Keratinocyte (primary cell): Measurements from ENCODE around the gene MAD1L1. TPM values are rescaled to one million over a fixed set of nuclear protein-coding genes. Genes with fewer than 3 reads are reported as not detected.
"Not testable (repeated sequence)": the region's sequence is repeated elsewhere in the genome, so short reads cannot be mapped to it uniquely, and the experiment has no call there.

ENCODE experiments used
- DNase-seq: peaks from one replicate; pipeline ENCODE4 v3.0.0-alpha.2; 2011; ENCODE audit warnings: low read depth, missing footprints, low spot score
- FAIRE-seq: peaks from 2 replicates; lab custom pipeline; 2011; peaks lifted over from hg19 to GRCh38; lab: Jason Lieb, UNC
- H2AFZ ChIP-seq: 2 replicates; pipeline ENCODE4 v1.6.0; 2012; ENCODE audit warnings: low read length, control low read depth, inconsistent platforms; ENCODE audit not compliant: control insufficient read depth
- H3K27ac ChIP-seq: 2 replicates; pipeline ENCODE4 v1.5.1; 2011; ENCODE audit warnings: low read length; ENCODE audit not compliant: control insufficient read depth, insufficient read depth
- H3K27me3 ChIP-seq: 3 replicates; pipeline ENCODE4 v1.6.0; 2011; ENCODE audit warnings: low read length; ENCODE audit not compliant: control insufficient read depth, insufficient read depth; ENCODE audit errors: extremely low read depth
- H3K36me3 ChIP-seq, 2 experiments: 2 replicates in 1 of 2; 3 replicates in 1 of 2; pipeline ENCODE4 v1.5.1; 2011; ENCODE audit warnings: low read length in 2 of 2, mild to moderate bottlenecking in 1 of 2; ENCODE audit not compliant: control insufficient read depth in 2 of 2, insufficient read depth in 2 of 2; ENCODE audit errors: extremely low read depth in 1 of 2
- H3K4me1 ChIP-seq: 3 replicates; pipeline ENCODE4 v1.5.1; 2011; ENCODE audit warnings: low read length; ENCODE audit not compliant: control insufficient read depth, insufficient read depth; ENCODE audit errors: extremely low read depth
- H3K4me2 ChIP-seq: 3 replicates; pipeline ENCODE4 v1.6.0; 2011; ENCODE audit warnings: low read depth, low read length; ENCODE audit not compliant: control insufficient read depth, insufficient read depth; ENCODE audit errors: extremely low read depth
- H3K4me3 ChIP-seq, 3 experiments: fragments of 200-600 bp in 1 of 3; sonication (generic) in 1 of 3; 2 replicates in 2 of 3; 3 replicates in 1 of 3; pipeline ENCODE4 v1.5.1; 2011 to 2016; ENCODE audit warnings: low read length in 3 of 3, mild to moderate bottlenecking in 3 of 3, control low read depth in 2 of 3, inconsistent platforms in 1 of 3, low read depth in 1 of 3, mixed read lengths in 1 of 3, mixed run types in 1 of 3, moderate library complexity in 1 of 3; ENCODE audit not compliant: control insufficient read depth in 2 of 3, insufficient read depth in 2 of 3; ENCODE audit errors: extremely low read depth in 1 of 3
- H3K79me2 ChIP-seq: 2 replicates; pipeline ENCODE4 v1.6.0; 2012; ENCODE audit warnings: low read length; ENCODE audit not compliant: control insufficient read depth, insufficient read depth
- H3K9ac ChIP-seq: 3 replicates; pipeline ENCODE4 v1.6.0; 2011; ENCODE audit warnings: low read length; ENCODE audit not compliant: control insufficient read depth, insufficient read depth; ENCODE audit errors: extremely low read depth
- H3K9me1 ChIP-seq: 3 replicates; pipeline ENCODE4 v1.6.0; 2011; ENCODE audit warnings: low read length; ENCODE audit not compliant: control insufficient read depth, insufficient read depth; ENCODE audit errors: extremely low read depth
- H3K9me3 ChIP-seq: 2 replicates; pipeline ENCODE4 v1.5.1; 2012; ENCODE audit warnings: low read depth, low read length; ENCODE audit not compliant: control insufficient read depth
- H4K20me1 ChIP-seq: 3 replicates; pipeline ENCODE4 v1.6.0; 2011; ENCODE audit warnings: low read length; ENCODE audit not compliant: control insufficient read depth, insufficient read depth; ENCODE audit errors: extremely low read depth
- CTCF ChIP-seq, 3 experiments: IDR thresholded peaks in 1 of 3; conservative IDR thresholded peaks in 1 of 3; optimal IDR thresholded peaks in 1 of 3; 2 replicates in 2 of 3; 3 replicates in 1 of 3; pipeline versions ENCODE3 to v1.5.1; 2011; ENCODE audit warnings: low read length in 3 of 3, mild to moderate bottlenecking in 3 of 3, moderate library complexity in 2 of 3, control low read depth in 1 of 3, inconsistent platforms in 1 of 3; ENCODE audit not compliant: insufficient read depth in 2 of 3; ENCODE audit errors: extremely low read depth in 1 of 3
- EZH2 ChIP-seq: IDR thresholded peaks from one replicate; pipeline ENCODE4 v1.6.1; 2012; ENCODE audit warnings: inconsistent platforms, mild to moderate bottlenecking, low read length, moderate library complexity
- dilution Hi-C: fragments of 300-500 bp; cut with MboI; formaldehyde crosslinking; loops from one replicate; pipeline ENCODE4 v1.7.0; 2020; ENCODE audit warnings: low sequenced_read_pairs; ENCODE audit not compliant: extremely low pct_ligation_motif_present
- polyA plus RNA-seq, 5 experiments: library from polyadenylated mRNA; depleted of rRNA in 3 of 5; stranded (reverse) in 3 of 5; stranded (forward) in 1 of 5; unstranded in 1 of 5; fragments of >200 nt; gene quantifications; 1 replicate in 1 of 5; 2 replicates in 3 of 5; 3 replicates in 1 of 5; pipeline versions ENCODE4 v1.2.1 to v1.2.3, GENCODE V29; 2011 to 2012; ENCODE audit warnings: missing spikeins in 2 of 5, low read depth in 1 of 5, low replicate concordance in 1 of 5

The MAD1L1 gene
- polyA plus RNA-seq, 1 donor (not counting 4 experiments of a cell fraction or from before 2014, with no cell fraction given): 18.0 TPM

GRCh38 chr7:1840744-1841143, 392.0 kb downstream of the MAD1L1 start:
- H3K4me1 ChIP-seq, dilution Hi-C loops, H3K36me3 ChIP-seq, H3K27me3 ChIP-seq, H3K79me2 ChIP-seq, H3K4me2 ChIP-seq, H3K4me3 ChIP-seq, DNase-seq, H3K9me1 ChIP-seq, FAIRE-seq, H3K27ac ChIP-seq, H3K9ac ChIP-seq, H4K20me1 ChIP-seq, H3K9me3 ChIP-seq, H2AFZ ChIP-seq: not testable (repeated sequence)

GRCh38 chr7:1839701-1840100, 393.0 kb downstream of the MAD1L1 start:
- dilution Hi-C loops: no loop called here
- no peak overlapping the region for H3K9ac ChIP-seq
- no peak overlapping the region for H3K4me3 ChIP-seq
- no peaks in the 10 kb centered on the region for H4K20me1 ChIP-seq
- DNase-seq: no peak
- no peak for FAIRE-seq
- H2AFZ ChIP-seq: no peak overlapping the region
- no peak overlapping the region for H3K4me2 ChIP-seq
- no peaks in the 10 kb centered on the region for H3K9me1 ChIP-seq
- TF ChIP-seq CTCF (optimal IDR thresholded peaks at IDR 0.05 in 1 of 3, IDR thresholded peaks at IDR 0.05 in 1 of 3, conservative IDR thresholded peaks at IDR 0.05 in 1 of 3; ENCODE audit: extremely low read depth in 1 of 3, insufficient read depth in 2 of 3, low read length in 3 of 3): no peak
- no peak for TF ChIP-seq EZH2
- H3K9me3 ChIP-seq: no peaks in the 10 kb centered on the region
- H3K4me1 ChIP-seq: no peaks in the 10 kb centered on the region
- H3K27me3 ChIP-seq: no peaks in the 10 kb centered on the region
- H3K79me2 ChIP-seq: no peaks in the 10 kb centered on the region
- H3K36me3 ChIP-seq: peaks cover 0 to 2% of the 10 kb centered on the region in 2 experiments
- no peak overlapping the region for H3K27ac ChIP-seq

- H3K27ac ChIP-seq, H2AFZ ChIP-seq, H3K4me3 ChIP-seq, H4K20me1 ChIP-seq, H3K4me1 ChIP-seq, FAIRE-seq, H3K27me3 ChIP-seq, DNase-seq, H3K79me2 ChIP-seq, H3K9ac ChIP-seq, H3K9me1 ChIP-seq, H3K36me3 ChIP-seq, dilution Hi-C loops, H3K9me3 ChIP-seq, H3K4me2 ChIP-seq: not testable (repeated sequence)
These were observed 393.7 kb downstream of the MAD1L1 start for GRCh38 chr7:1838911-1839531.

GRCh38 chr7:1838544-1838872, 394.2 kb downstream of the MAD1L1 start:
- H3K9ac ChIP-seq, H3K4me2 ChIP-seq, H3K4me1 ChIP-seq, H3K27me3 ChIP-seq, H3K9me3 ChIP-seq, H3K9me1 ChIP-seq, FAIRE-seq, dilution Hi-C loops, H4K20me1 ChIP-seq, H3K36me3 ChIP-seq, H3K4me3 ChIP-seq, H3K27ac ChIP-seq, H3K79me2 ChIP-seq, DNase-seq, H2AFZ ChIP-seq: not testable (repeated sequence)
